ENCODE data around the gene CLEC16A.

DNA sequence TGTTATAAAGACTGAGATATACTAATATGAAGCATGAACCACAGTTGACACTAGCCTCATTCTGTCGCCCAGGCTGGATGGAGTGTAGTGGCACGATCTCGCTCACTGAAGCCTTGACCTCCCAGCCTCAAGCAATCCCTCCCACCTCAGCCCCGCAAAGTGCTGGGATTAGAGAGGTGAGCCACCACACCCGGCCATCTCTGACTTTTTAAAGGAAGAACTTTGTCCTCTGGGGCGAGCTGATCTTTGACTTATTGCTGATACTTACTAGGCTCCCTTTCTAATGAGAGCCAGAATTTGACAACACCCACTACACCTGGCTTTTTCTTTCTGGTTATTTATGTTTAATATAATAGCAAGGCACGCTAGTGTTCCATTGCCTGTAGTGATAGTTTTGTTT is 57.2 kb downstream of the CLEC16A start:
- TF ChIP-seq, protein P1, sequence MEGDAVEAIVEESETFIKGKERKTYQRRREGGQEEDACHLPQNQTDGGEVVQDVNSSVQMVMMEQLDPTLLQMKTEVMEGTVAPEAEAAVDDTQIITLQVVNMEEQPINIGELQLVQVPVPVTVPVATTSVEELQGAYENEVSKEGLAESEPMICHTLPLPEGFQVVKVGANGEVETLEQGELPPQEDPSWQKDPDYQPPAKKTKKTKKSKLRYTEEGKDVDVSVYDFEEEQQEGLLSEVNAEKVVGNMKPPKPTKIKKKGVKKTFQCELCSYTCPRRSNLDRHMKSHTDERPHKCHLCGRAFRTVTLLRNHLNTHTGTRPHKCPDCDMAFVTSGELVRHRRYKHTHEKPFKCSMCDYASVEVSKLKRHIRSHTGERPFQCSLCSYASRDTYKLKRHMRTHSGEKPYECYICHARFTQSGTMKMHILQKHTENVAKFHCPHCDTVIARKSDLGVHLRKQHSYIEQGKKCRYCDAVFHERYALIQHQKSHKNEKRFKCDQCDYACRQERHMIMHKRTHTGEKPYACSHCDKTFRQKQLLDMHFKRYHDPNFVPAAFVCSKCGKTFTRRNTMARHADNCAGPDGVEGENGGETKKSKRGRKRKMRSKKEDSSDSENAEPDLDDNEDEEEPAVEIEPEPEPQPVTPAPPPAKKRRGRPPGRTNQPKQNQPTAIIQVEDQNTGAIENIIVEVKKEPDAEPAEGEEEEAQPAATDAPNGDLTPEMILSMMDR (IDR thresholded peaks at IDR 0.05) = no peak
- TF ChIP-seq POLR2AphosphoS5 (IDR thresholded peaks at IDR 0.05) = no peak

Data from breast epithelium (tissue), 3 donors.